Measurements from ENCODE around the gene ANXA11.

DNA sequence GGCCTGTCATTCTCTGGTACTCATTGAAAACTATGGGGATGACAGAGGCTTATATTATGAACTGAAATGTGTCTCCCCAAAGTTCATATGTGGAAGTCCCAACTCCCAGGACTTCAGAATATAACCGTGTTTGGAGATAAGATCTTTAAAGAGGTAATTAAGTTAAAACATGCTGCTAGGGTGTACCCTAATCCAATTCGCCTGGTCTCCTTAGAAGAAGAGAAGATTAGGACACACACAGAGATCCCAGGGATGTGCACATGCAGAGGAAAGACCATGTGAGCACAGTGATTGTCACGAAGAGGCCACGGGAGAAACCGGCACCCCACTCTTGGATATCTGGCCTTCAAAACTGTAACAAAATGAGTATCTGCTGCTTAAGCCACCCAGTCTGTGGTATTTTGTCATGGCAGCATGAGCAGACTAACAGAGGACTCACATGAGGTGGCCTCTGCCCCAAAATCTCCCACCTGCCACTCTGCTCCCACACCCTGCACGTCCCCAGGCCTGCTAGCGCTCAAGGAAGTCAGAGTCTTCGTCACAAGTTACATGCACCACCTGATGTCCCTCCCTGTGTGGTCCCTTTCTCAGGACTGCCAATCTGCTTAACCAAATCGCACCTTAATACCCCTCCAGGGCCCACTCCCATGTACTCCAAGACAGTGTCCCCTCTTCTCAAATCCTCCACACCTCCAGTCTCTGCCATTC is 46.0 kb downstream of the ANXA11 start:
- TF ChIP-seq CTCF (IDR thresholded peaks at IDR 0.05; ENCODE audit: poor library complexity, severe bottlenecking), result no peak
- no peak for TF ChIP-seq MXI1 (conservative IDR thresholded peaks at IDR 0.05; ENCODE audit: poor library complexity, severe bottlenecking)
- TF ChIP-seq RAD21 (conservative IDR thresholded peaks at IDR 0.05), result no peak
- no peak for TF ChIP-seq SMC3 (conservative IDR thresholded peaks at IDR 0.05; ENCODE audit: poor library complexity)
